ENCODE data around the gene CFAP161. TPM values are rescaled to one million over a fixed set of nuclear protein-coding genes. Genes with fewer than 3 reads are reported as not detected.
A peak's percentile ranks its signal among the peaks of the same experiment; 100 is the strongest.

Gene CFAP161
- total RNA-seq, 1 experiment from 2014 or later = 2.7 TPM

DNA sequence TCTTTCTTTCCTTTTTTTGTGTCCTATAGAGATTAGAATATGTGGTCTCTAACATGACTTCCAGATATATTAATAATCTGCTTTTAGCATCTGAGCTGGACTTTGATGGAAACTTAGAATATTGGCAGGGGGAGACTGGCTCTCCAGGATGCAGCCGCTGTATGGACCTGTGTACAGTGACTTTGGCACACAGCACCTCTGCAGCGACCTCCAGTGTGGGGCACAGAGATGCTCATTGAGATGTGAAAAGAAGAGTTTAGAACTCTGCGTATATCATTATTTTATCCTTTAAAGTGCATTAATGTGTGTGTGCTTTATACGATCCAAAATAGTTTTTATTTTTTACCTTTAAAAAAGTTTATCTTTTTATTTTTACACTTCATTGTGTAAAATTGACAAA is 18.3 kb downstream of the CFAP161 start:
- no peaks in the 10 kb centered on the region for H3K27me3 ChIP-seq (ENCODE audit: control insufficient read depth, insufficient read depth, low read length)
- TF ChIP-seq TCF7L2 (IDR thresholded peaks at IDR 0.05; ENCODE audit: low read depth, low read length) = no peak
- no peak for TF ChIP-seq REST (IDR thresholded peaks at IDR 0.05; ENCODE audit: insufficient read depth in 1 of 2, low read depth in 2 of 2, low read length in 1 of 2)
- TF ChIP-seq SIN3A (IDR thresholded peaks at IDR 0.05; ENCODE audit: borderline replicate concordance, insufficient read depth, low read depth, low read length) = no peak
- TF ChIP-seq CTCF (IDR thresholded peaks at IDR 0.05) = peak; percentile 19; the same call in 1 of the 2 replicates
- TF ChIP-seq POLR2AphosphoS5 (IDR thresholded peaks at IDR 0.05; ENCODE audit: low read depth, low read length) = no peak
- ATAC-seq (0 out of 2 replicates have a peak, but pooled peaks have one; percentile 48), DNase-seq (ENCODE audit: low read depth, low spot score) (no peak)
- H3K9me3 ChIP-seq (ENCODE audit: control insufficient read depth, insufficient read depth, low read depth, low read length) = no peaks in the 10 kb centered on the region
- intact Hi-C loops (cut with micrococcal nuclease; ENCODE audit: unreplicated experiment) (no loop called here), in situ Hi-C loops (cut with HindIII; ENCODE audit: low pct_unique_long_range_greater_than_20kb, low sequenced_read_pairs) (no loop called here)
- no peak overlapping the region for H3K27ac ChIP-seq (ENCODE audit: low read length)
- no TSS peak for BruUV-seq (replicated peaks)
- no peaks in the 10 kb centered on the region for H3K36me3 ChIP-seq (ENCODE audit: control insufficient read depth, insufficient read depth, low read length)
- H3K4me3 ChIP-seq (ENCODE audit: low read depth in 2 of 2, low read length in 2 of 2) = no peak overlapping the region
- H3K4me1 ChIP-seq (ENCODE audit: control insufficient read depth, insufficient read depth, low read length) = no peaks in the 10 kb centered on the region
- ChIA-PET CTCF (no interaction called here), POLR2A (interaction anchor here (0.7 kb wide), 1 partner anchor 275 kb away, joined by 3 read pairs; no protein-coding TSS in a partner anchor)

DNA sequence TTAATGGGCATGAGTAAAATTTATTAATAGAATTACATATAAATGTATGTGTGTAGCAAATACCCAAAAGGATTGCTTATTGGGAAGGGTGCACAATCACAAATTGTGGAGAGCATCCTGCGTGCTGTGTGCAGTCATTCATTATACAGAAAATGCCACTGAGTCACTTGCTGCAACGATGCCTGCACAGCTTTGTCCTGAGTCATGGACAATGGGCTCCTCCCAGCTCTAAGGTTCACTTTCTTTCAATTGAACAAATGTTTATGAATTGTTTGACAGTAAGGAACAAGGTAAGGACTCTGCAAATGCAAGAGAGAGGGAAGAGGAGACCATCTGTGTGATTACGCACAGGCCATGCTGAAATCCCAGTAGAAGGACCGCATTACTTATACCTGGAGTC is 18.7 kb downstream of the CFAP161 start:
- in situ Hi-C loops (cut with HindIII; ENCODE audit: low pct_unique_long_range_greater_than_20kb, low sequenced_read_pairs) = no loop called here
- CTCF ChIA-PET = no interaction called here
- no peak for ATAC-seq
- intact Hi-C loops (cut with micrococcal nuclease; ENCODE audit: unreplicated experiment) = no loop called here
- POLR2A ChIA-PET = no interaction called here
- BruUV-seq (replicated peaks) = no TSS peak
- Histone ChIP-seq H3K9me3 (ENCODE audit: control insufficient read depth, insufficient read depth, low read depth, low read length) (no peaks in the 10 kb centered on the region), H3K27me3 (ENCODE audit: control insufficient read depth, insufficient read depth, low read length) (no peaks in the 10 kb centered on the region), H3K4me3 (ENCODE audit: low read depth in 2 of 2, low read length in 2 of 2) (no peak overlapping the region), H3K27ac (ENCODE audit: low read length) (no peak overlapping the region), H3K4me1 (ENCODE audit: control insufficient read depth, insufficient read depth, low read length) (no peaks in the 10 kb centered on the region), H3K36me3 (ENCODE audit: control insufficient read depth, insufficient read depth, low read length) (no peaks in the 10 kb centered on the region)
- no peak for DNase-seq (ENCODE audit: low read depth, low spot score)
- no peak; the same call in 1 of the 2 replicates for TF ChIP-seq CTCF (IDR thresholded peaks at IDR 0.05)
- no peak for TF ChIP-seq TCF7L2 (IDR thresholded peaks at IDR 0.05; ENCODE audit: low read depth, low read length)
- no peak for TF ChIP-seq POLR2AphosphoS5 (IDR thresholded peaks at IDR 0.05; ENCODE audit: low read depth, low read length)
